ENCODE measurements around the gene HPF1.

The HPF1 gene

DNA sequence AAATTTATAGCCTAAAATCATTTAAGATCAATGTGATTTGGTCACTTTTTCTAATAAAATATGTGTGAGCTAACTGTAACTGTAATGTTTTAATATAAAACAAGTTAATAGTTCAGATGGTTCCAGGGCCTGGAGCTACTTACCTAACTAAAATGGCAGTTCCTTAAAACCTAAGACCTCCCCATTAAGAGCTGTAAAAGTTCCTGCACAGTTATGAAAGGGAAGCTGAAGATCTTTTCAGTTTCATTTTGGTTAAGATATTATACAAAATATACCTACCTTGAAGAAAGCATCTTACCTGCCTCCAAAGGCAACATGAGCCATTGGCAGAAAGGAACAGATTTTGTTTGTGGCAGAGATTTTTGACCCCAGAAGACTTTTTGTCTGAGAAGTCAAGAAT is 30.1 kb downstream of the HPF1 start:
- no peak for DNase-seq
- H3K27ac ChIP-seq, result no peak overlapping the region
- in situ Hi-C loops (cut with HindIII; ENCODE audit: low pct_ligation_motif_present, low sequenced_read_pairs), result no loop called here
- no peaks in the 10 kb centered on the region for H3K27me3 ChIP-seq (replicated peaks)
- H3K36me3 ChIP-seq (replicated peaks), result peaks cover 5% of the 10 kb centered on the region
- TF ChIP-seq CTCF (IDR thresholded peaks at IDR 0.05; ENCODE audit: low read depth, low read length, missing control alignments), result no peak
- H3K4me3 ChIP-seq (ENCODE audit: low read depth, low read length), result no peak overlapping the region

DNA sequence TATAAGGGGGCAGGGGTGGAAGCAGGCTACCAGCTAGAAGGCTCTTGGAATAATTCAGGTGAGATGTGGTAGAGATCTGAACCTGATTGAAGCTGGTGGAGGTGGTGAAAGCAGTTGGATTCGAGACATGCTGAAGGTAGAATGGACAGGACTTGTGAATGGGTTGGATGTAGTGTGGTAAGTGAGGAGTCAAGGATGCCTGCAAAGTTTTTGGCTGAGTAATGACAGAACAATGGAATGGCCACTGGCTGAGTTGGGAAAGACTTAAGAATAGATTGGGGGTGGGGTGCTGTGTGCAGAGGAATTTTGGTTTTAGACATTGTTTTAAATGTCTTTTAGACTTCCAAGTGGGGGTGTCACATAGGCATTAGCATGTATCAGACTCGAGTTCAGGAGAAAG is 33.5 kb downstream of the HPF1 start:
- in situ Hi-C loops (cut with HindIII; ENCODE audit: low pct_ligation_motif_present, low sequenced_read_pairs), result no loop called here
- peak; percentile 31 for DNase-seq
- no peak overlapping the region for H3K4me3 ChIP-seq (ENCODE audit: low read depth, low read length)
- no peak for TF ChIP-seq CTCF (IDR thresholded peaks at IDR 0.05; ENCODE audit: low read depth, low read length, missing control alignments)
- no peaks in the 10 kb centered on the region for H3K36me3 ChIP-seq (replicated peaks)
- no peaks in the 10 kb centered on the region for H3K27me3 ChIP-seq (replicated peaks)
- no peak overlapping the region for H3K27ac ChIP-seq

DNA sequence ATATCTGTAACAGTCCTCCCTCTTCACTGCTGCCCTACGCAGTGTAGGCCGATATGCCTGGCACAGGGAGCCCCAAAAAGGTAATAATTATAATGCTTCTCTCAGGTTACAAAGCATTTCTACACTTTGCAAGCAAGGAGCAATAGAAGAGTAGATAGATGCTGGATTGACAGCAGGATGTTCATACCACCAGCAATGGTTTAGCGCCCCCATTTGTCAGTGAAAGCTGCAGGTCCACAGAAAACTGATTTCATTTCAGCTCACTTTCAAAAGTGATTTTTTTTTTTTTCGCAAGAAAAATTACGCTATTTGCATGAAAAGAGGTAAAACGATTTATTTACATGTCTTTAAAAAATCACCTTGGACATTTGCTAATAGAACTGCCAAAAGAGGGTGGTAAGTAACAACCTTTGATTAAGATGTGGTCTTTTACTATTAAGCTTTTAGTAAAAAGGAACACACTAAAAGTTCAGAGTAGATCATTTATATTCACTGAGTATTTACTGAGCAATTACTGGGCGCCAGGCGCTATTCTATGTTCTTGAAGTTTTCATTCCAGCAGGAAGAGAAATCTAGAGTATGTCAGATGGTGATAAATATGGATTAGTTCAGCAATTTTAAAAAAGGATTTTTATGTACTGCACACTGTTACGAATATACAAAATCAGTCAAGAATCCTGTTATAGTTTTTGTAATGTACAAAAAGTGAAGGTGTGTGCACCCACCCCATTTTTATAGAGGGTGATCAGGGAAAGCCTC is 34.4 kb downstream of the HPF1 start:
- peak; percentile 5 for DNase-seq
- Histone ChIP-seq H3K36me3 (replicated peaks) (no peaks in the 10 kb centered on the region), H3K27ac (no peak overlapping the region), H3K27me3 (replicated peaks) (no peaks in the 10 kb centered on the region), H3K4me3 (ENCODE audit: low read depth, low read length) (no peak overlapping the region)
- peak; percentile 56 for TF ChIP-seq CTCF (IDR thresholded peaks at IDR 0.05; ENCODE audit: low read depth, low read length, missing control alignments)
- in situ Hi-C loops (cut with HindIII; ENCODE audit: low pct_ligation_motif_present, low sequenced_read_pairs), result no loop called here

DNA sequence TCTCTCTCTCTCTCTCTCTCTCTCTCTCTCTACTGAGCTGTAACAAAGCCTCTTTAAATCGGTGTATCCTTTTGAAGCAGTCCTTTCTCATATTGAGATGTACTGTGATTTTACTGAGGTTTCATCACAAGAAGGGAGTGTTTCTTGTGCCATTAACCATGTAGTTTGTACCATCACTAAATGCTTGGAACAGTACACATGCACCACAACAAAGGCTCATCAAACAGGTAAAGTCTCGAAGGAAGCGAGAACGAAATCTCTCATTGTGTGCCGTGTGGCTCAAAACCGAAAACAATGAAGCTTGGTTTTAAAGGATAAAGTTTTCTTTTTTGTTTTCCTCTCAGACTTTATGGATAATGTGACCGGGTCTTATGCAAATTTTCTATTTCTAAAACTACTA is 37.2 kb downstream of the HPF1 start:
- TF ChIP-seq CTCF (IDR thresholded peaks at IDR 0.05; ENCODE audit: low read depth, low read length, missing control alignments), result no peak
- Histone ChIP-seq H3K4me3 (ENCODE audit: low read depth, low read length) (no peak overlapping the region), H3K27me3 (replicated peaks) (no peaks in the 10 kb centered on the region), H3K27ac (no peak overlapping the region), H3K36me3 (replicated peaks) (no peaks in the 10 kb centered on the region)
- in situ Hi-C loops (cut with HindIII; ENCODE audit: low pct_ligation_motif_present, low sequenced_read_pairs), result no loop called here
- DNase-seq, result no peak

GRCh38 chr4:169716677-169717076 is 41.1 kb downstream of the HPF1 start:
- Histone ChIP-seq H3K36me3 (replicated peaks) (peaks cover 3% of the 10 kb centered on the region), H3K4me3 (ENCODE audit: low read depth, low read length) (no peak overlapping the region), H3K27ac (no peak overlapping the region), H3K27me3 (replicated peaks) (no peaks in the 10 kb centered on the region)
- in situ Hi-C loops (cut with HindIII; ENCODE audit: low pct_ligation_motif_present, low sequenced_read_pairs), result no loop called here
- peak; percentile 3 for DNase-seq
- TF ChIP-seq CTCF (IDR thresholded peaks at IDR 0.05; ENCODE audit: low read depth, low read length, missing control alignments), result no peak

GRCh38 chr4:169715826-169716225 is 41.9 kb downstream of the HPF1 start:
- no peaks in the 10 kb centered on the region for H3K27me3 ChIP-seq (replicated peaks)
- H3K36me3 ChIP-seq (replicated peaks), result peaks cover 3% of the 10 kb centered on the region
- no peak overlapping the region for H3K4me3 ChIP-seq (ENCODE audit: low read depth, low read length)
- H3K27ac ChIP-seq, result no peak overlapping the region
- no peak for TF ChIP-seq CTCF (IDR thresholded peaks at IDR 0.05; ENCODE audit: low read depth, low read length, missing control alignments)
- no peak for DNase-seq
- in situ Hi-C loops (cut with HindIII; ENCODE audit: low pct_ligation_motif_present, low sequenced_read_pairs), result no loop called here

Data from brain microvascular endothelial cell (primary cell).